ENCODE results near the gene IL1RAP.

The IL1RAP gene

GRCh38 chr3:190577225-190577624, 63.3 kb downstream of the IL1RAP start:
- DNase-seq (ENCODE audit: low read depth in 2 of 2) = no peak

GRCh38 chr3:190579514-190580137, 65.7 kb downstream of the IL1RAP start:
- DNase-seq (ENCODE audit: low read depth in 2 of 2) = no peak

- DNase-seq (ENCODE audit: low read depth in 2 of 2) = no peak
Measured at GRCh38 chr3:190580417-190580816, 66.5 kb downstream of the IL1RAP start.

- no peak for DNase-seq (ENCODE audit: low read depth in 2 of 2)
Measured at GRCh38 chr3:190581041-190581541, 67.2 kb downstream of the IL1RAP start.

- no peak for DNase-seq (ENCODE audit: low read depth in 2 of 2)
Measured at GRCh38 chr3:190582667-190583066, 68.8 kb downstream of the IL1RAP start.

GRCh38 chr3:190585805-190586630, 72.1 kb downstream of the IL1RAP start:
- DNase-seq (ENCODE audit: low read depth in 2 of 2) = peak in 1 of 2 donors; percentile 17

GRCh38 chr3:190586631-190587011, 72.7 kb downstream of the IL1RAP start:
- no peak for DNase-seq (ENCODE audit: low read depth in 2 of 2)

- DNase-seq (ENCODE audit: low read depth in 2 of 2) = no peak
Measured at GRCh38 chr3:190588570-190588969, 74.7 kb downstream of the IL1RAP start.

GRCh38 chr3:190589326-190589725, 75.4 kb downstream of the IL1RAP start:
- no peak for DNase-seq (ENCODE audit: low read depth in 2 of 2)

GRCh38 chr3:190591080-190591479, 77.2 kb downstream of the IL1RAP start:
- no peak for DNase-seq (ENCODE audit: low read depth in 2 of 2)

GRCh38 chr3:190593075-190593474, 79.2 kb downstream of the IL1RAP start:
- no peak for DNase-seq (ENCODE audit: low read depth in 2 of 2)

- DNase-seq (ENCODE audit: low read depth in 2 of 2) = no peak
Measured at GRCh38 chr3:190594171-190594570, 80.3 kb downstream of the IL1RAP start.

- no peak for DNase-seq (ENCODE audit: low read depth in 2 of 2)
Measured at GRCh38 chr3:190595179-190595795, 81.4 kb downstream of the IL1RAP start.

- DNase-seq (ENCODE audit: low read depth in 2 of 2) = no peak
Measured at GRCh38 chr3:190595807-190596206, 81.9 kb downstream of the IL1RAP start.

GRCh38 chr3:190596349-190597285, 82.7 kb downstream of the IL1RAP start:
- no peak for DNase-seq (ENCODE audit: low read depth in 2 of 2)

GRCh38 chr3:190597291-190597690, 83.4 kb downstream of the IL1RAP start:
- no peak for DNase-seq (ENCODE audit: low read depth in 2 of 2)

GRCh38 chr3:190601622-190602021, 87.7 kb downstream of the IL1RAP start:
- DNase-seq (ENCODE audit: low read depth in 2 of 2) = no peak

- no peak for DNase-seq (ENCODE audit: low read depth in 2 of 2)
Measured at GRCh38 chr3:190605385-190605784, 91.5 kb downstream of the IL1RAP start.

- no peak for DNase-seq (ENCODE audit: low read depth in 2 of 2)
Measured at GRCh38 chr3:190606596-190606995, 92.7 kb downstream of the IL1RAP start.

- no peak for DNase-seq (ENCODE audit: low read depth in 2 of 2)
Measured at GRCh38 chr3:190607021-190607420, 93.1 kb downstream of the IL1RAP start.

GRCh38 chr3:190608850-190609589, 95.1 kb downstream of the IL1RAP start:
- no peak for DNase-seq (ENCODE audit: low read depth in 2 of 2)

All from stimulated activated CD4-positive, alpha-beta T cell treated with anti-CD3 and anti-CD28 coated beads, Interleukin-1b, Interleukin-23, amount 100 ng/mL, for 1 hour (primary cell).